HCT116 (cell line): ENCODE measurements around the gene MDFIC. TPM values are rescaled to one million over a fixed set of nuclear protein-coding genes. Genes with fewer than 3 reads are reported as not detected.

Experiments
- ATAC-seq: fragments of 200-7000 bp; cut with Tn5 transposase; 2 replicates; pipeline ENCODE4 v1.9.1; 2020; ENCODE audit warnings: mild to moderate bottlenecking, moderate library complexity
- BruUV-seq: library from RNA; stranded (reverse); fragments of 400-500 nt; replicated peaks from 2 replicates; lab custom pipeline; 2021; lab: Mats Ljungman, UMichigan
- CTCF ChIA-PET: fragments of 300-600 bp; sonication (Branson Sonifier 250); formaldehyde crosslinking; loops from one replicate; lab custom pipeline; 2021; ENCODE audit warnings: antibody characterized with exemption; lab: Charles Lee
- POLR2A ChIA-PET: fragments of 300-600, 350-600 bp; sonication (Branson Sonifier 250); formaldehyde crosslinking; loops from one replicate; lab custom pipeline; 2021; ENCODE audit warnings: antibody characterized with exemption; lab: Charles Lee
- RAD21 ChIA-PET, 2 experiments: fragments of 300-600 bp; sonication (Branson Sonifier 250); formaldehyde crosslinking; loops; one replicate each; lab custom pipeline; 2023; ENCODE audit warnings: low total read pairs in 2 of 2; ENCODE audit not compliant: uncharacterized antibody in 2 of 2, unreplicated experiment in 2 of 2, low non-redundant PET in 1 of 2; lab: Charles Lee
- DNase-seq: peaks from one replicate; pipeline ENCODE4 v3.0.0-alpha.2; 2010; ENCODE audit warnings: low read depth, low spot score
- H2AFZ ChIP-seq: fragments of 200-600 bp; shearing (Covaris generic), sonication (generic); 2 replicates; pipeline ENCODE4 v1.6.1; 2017; ENCODE audit warnings: low read depth, mixed run types, mixed read lengths, antibody characterized with exemption, low read length; ENCODE audit not compliant: poor library complexity, severe bottlenecking
- H3K27ac ChIP-seq: 2 replicates; pipeline ENCODE4 v1.5.1; 2012; ENCODE audit warnings: low read depth, low read length
- H3K27me3 ChIP-seq: fragments of 200-600 bp; sonication (generic); 2 replicates; pipeline ENCODE4 v1.6.1; 2016; ENCODE audit warnings: mixed run types, low read length, mixed read lengths; ENCODE audit not compliant: insufficient read depth
- H3K36me3 ChIP-seq, 2 experiments: fragments of 200-500 bp in 1 of 2; fragments of 200-600 bp in 1 of 2; sonication (Bioruptor generic) in 1 of 2; sonication (generic) in 1 of 2; 2 replicates each; pipeline versions ENCODE4 v1.5.1 to v1.6.1; 2014 to 2016; ENCODE audit warnings: low read length in 2 of 2, inconsistent platforms in 1 of 2, mixed read lengths in 1 of 2, mixed run types in 1 of 2; ENCODE audit not compliant: insufficient read depth in 2 of 2, control insufficient read depth in 1 of 2
- H3K4me1 ChIP-seq, 2 experiments: fragments of 200-600 bp in 1 of 2; sonication (generic) in 1 of 2; 2 replicates each; pipeline versions ENCODE4 v1.5.1 to v1.6.1; 2012 to 2017; ENCODE audit warnings: low read length in 2 of 2, inconsistent platforms in 1 of 2, mild to moderate bottlenecking in 1 of 2, mixed read lengths in 1 of 2, mixed run types in 1 of 2, moderate library complexity in 1 of 2; ENCODE audit not compliant: insufficient read depth in 2 of 2, control insufficient read depth in 1 of 2
- H3K4me2 ChIP-seq: fragments of 200-600 bp; sonication (generic); 2 replicates; pipeline ENCODE4 v1.6.1; 2017; ENCODE audit warnings: mixed run types, low read length, mixed read lengths
- H3K4me3 ChIP-seq, 2 experiments: fragments of 200-600 bp in 1 of 2; sonication (generic) in 1 of 2; replicated peaks in 1 of 2; 2 replicates each; pipeline ENCODE4 v1.5.1; 2011 to 2016; ENCODE audit warnings: low read length in 2 of 2, control low read depth in 1 of 2, low read depth in 1 of 2, mild to moderate bottlenecking in 1 of 2, mixed read lengths in 1 of 2, mixed run types in 1 of 2
- H3K79me2 ChIP-seq: fragments of 200-600 bp; sonication (generic); 2 replicates; pipeline ENCODE4 v1.6.1; 2017; ENCODE audit warnings: mild to moderate bottlenecking, mixed run types, low read length, moderate library complexity, mixed read lengths; ENCODE audit not compliant: insufficient read depth
- H3K9ac ChIP-seq: fragments of 200-600 bp; sonication (generic); 2 replicates; pipeline ENCODE4 v1.6.1; 2016; ENCODE audit warnings: low read length, mixed read lengths
- H3K9me2 ChIP-seq: fragments of 200-600 bp; sonication (generic), shearing (Covaris generic); 2 replicates; pipeline ENCODE4 v1.6.1; 2017; ENCODE audit warnings: mixed run types, mild to moderate bottlenecking, moderate library complexity; ENCODE audit not compliant: insufficient read depth
- H3K9me3 ChIP-seq, 2 experiments: fragments of 200-500 bp in 1 of 2; fragments of 200-600 bp in 1 of 2; sonication (Bioruptor generic) in 1 of 2; sonication (generic) in 1 of 2; 2 replicates each; pipeline ENCODE4 v1.6.1; 2014 to 2017; ENCODE audit warnings: low read length in 2 of 2, mixed read lengths in 2 of 2, inconsistent platforms in 1 of 2, low read depth in 1 of 2, mild to moderate bottlenecking in 1 of 2, mixed run types in 1 of 2, moderate library complexity in 1 of 2; ENCODE audit not compliant: control insufficient read depth in 1 of 2, insufficient read depth in 1 of 2
- H4K20me1 ChIP-seq: fragments of 200-600 bp; sonication (generic), shearing (Covaris generic); 2 replicates; pipeline ENCODE4 v1.6.1; 2017; ENCODE audit warnings: mixed run types, mild to moderate bottlenecking, moderate library complexity; ENCODE audit not compliant: insufficient read depth
- ATF3 ChIP-seq: IDR thresholded peaks from 2 replicates; pipeline ENCODE4 v1.6.1; 2012
- CTCF ChIP-seq, 3 experiments: fragments of 200-600 bp in 1 of 3; sonication (generic) in 1 of 3; IDR thresholded peaks in 2 of 3; conservative IDR thresholded peaks in 1 of 3; 2 replicates each; pipeline ENCODE4 v1.5.1; 2012 to 2017; ENCODE audit warnings: low read depth in 2 of 3, low read length in 2 of 3, antibody characterized with exemption in 1 of 3, borderline replicate concordance in 1 of 3, control low read depth in 1 of 3, mild to moderate bottlenecking in 1 of 3, mixed read lengths in 1 of 3, mixed run types in 1 of 3, moderate library complexity in 1 of 3; ENCODE audit not compliant: insufficient read depth in 1 of 3
- EGR1 ChIP-seq: IDR thresholded peaks from 2 replicates; pipeline ENCODE4 v1.6.1; 2012; ENCODE audit warnings: low read depth
- EZH2 ChIP-seq: fragments of 200-600 bp; sonication (generic); IDR thresholded peaks from 2 replicates; pipeline ENCODE4 v1.6.1; 2017; ENCODE audit warnings: antibody characterized with exemption, mixed run types
- POLR2AphosphoS5 ChIP-seq: IDR thresholded peaks from 2 replicates; pipeline ENCODE4 v1.6.1; 2011; ENCODE audit warnings: mild to moderate bottlenecking, low read depth, low read length, moderate library complexity
- REST ChIP-seq: IDR thresholded peaks from 2 replicates; pipeline ENCODE4 v1.6.1; 2012; ENCODE audit warnings: low read depth
- SRF ChIP-seq: IDR thresholded peaks from 2 replicates; pipeline ENCODE4 v1.6.1; 2012; ENCODE audit warnings: low read depth
- TCF7L2 ChIP-seq: IDR thresholded peaks from 2 replicates; pipeline ENCODE4 v1.7.0; 2011; ENCODE audit warnings: borderline replicate concordance, inconsistent platforms; ENCODE audit not compliant: insufficient read depth, insufficient read length; ENCODE audit errors: extremely low read depth
- intact Hi-C: fragments of 100-400 bp; cut with micrococcal nuclease; formaldehyde crosslinking; loops from 2 replicates; pipeline ENCODE4 v1.10.0; 2022
- total RNA-seq: library from RNA; stranded (reverse); gene quantifications from one replicate; pipeline ENCODE4 v1.2.1, GENCODE V29; 2021; ENCODE audit not compliant: unreplicated experiment

Gene MDFIC
- total RNA-seq, 1 experiment from 2014 or later: 8.3 TPM

GRCh38 chr7:115032715-115033703, 111.1 kb downstream of the MDFIC start:
- no peak for TF ChIP-seq SRF
- no peak for TF ChIP-seq EGR1
- no peak for TF ChIP-seq EZH2
- no peak for TF ChIP-seq ATF3
- no peak for TF ChIP-seq POLR2AphosphoS5
- no peak for TF ChIP-seq CTCF (IDR thresholded peaks at IDR 0.05 in 2 of 3, conservative IDR thresholded peaks at IDR 0.05 in 1 of 3; ENCODE audit: borderline replicate concordance in 1 of 3, insufficient read depth in 1 of 3, low read depth in 2 of 3, low read length in 2 of 3)
- no peak for TF ChIP-seq REST
- no peak for TF ChIP-seq TCF7L2
- no peak overlapping the region for H2AFZ ChIP-seq
- H3K9ac ChIP-seq: no peak overlapping the region
- H3K27ac ChIP-seq: no peak overlapping the region
- H3K79me2 ChIP-seq: no peaks in the 10 kb centered on the region
- CTCF ChIA-PET: no interaction called here
- no TSS peak for BruUV-seq
- H3K9me2 ChIP-seq: no peaks in the 10 kb centered on the region
- H3K27me3 ChIP-seq: no peaks in the 10 kb centered on the region
- DNase-seq (no peak), ATAC-seq (no peak)
- RAD21 ChIA-PET: no interaction called here
- no peaks in the 10 kb centered on the region for H4K20me1 ChIP-seq
- H3K9me3 ChIP-seq: no peaks in the 10 kb centered on the region
- H3K36me3 ChIP-seq: no peaks in the 10 kb centered on the region
- H3K4me1 ChIP-seq: no peaks in the 10 kb centered on the region
- POLR2A ChIA-PET: no interaction called here
- intact Hi-C loops: no loop called here
- no peak overlapping the region for H3K4me3 ChIP-seq
- H3K4me2 ChIP-seq: no peak overlapping the region
